Stomach smooth muscle (tissue), 2 donors: Measurements from ENCODE around the gene DMXL2.
"Not testable (repeated sequence)": the region's sequence is repeated elsewhere in the genome, so short reads cannot be mapped to it uniquely, and the experiment has no call there.

ENCODE experiments used
- H3K27ac ChIP-seq: one replicate; pipeline ENCODE4 v1.7.0; 2013; ENCODE audit warnings: mild to moderate bottlenecking, low read length, inconsistent platforms
- H3K27me3 ChIP-seq, 2 donors: one replicate each; pipeline ENCODE4 v1.7.0; 2013; ENCODE audit warnings: low read length in 2 of 2; ENCODE audit not compliant: insufficient read depth in 2 of 2, control insufficient read depth in 1 of 2
- H3K36me3 ChIP-seq, 2 donors: one replicate each; pipeline ENCODE4 v1.7.0; 2013; ENCODE audit warnings: low read length in 2 of 2; ENCODE audit not compliant: control insufficient read depth in 2 of 2, insufficient read depth in 2 of 2
- H3K4me1 ChIP-seq: one replicate; pipeline ENCODE4 v1.7.0; 2013; ENCODE audit warnings: low read length; ENCODE audit not compliant: control insufficient read depth, insufficient read depth
- H3K4me3 ChIP-seq, 2 donors: one replicate each; pipeline ENCODE4 v1.7.0; 2013; ENCODE audit warnings: low read length in 2 of 2
- H3K9ac ChIP-seq, 2 donors: one replicate each; pipeline ENCODE4 v1.7.0; 2013; ENCODE audit warnings: low read length in 2 of 2, mild to moderate bottlenecking in 1 of 2
- H3K9me3 ChIP-seq, 2 donors: one replicate each; pipeline ENCODE4 v1.7.0; 2013; ENCODE audit warnings: low read length in 2 of 2; ENCODE audit not compliant: control insufficient read depth in 2 of 2
- donor health status: healthy.
- donor health status: Pancreatic carcinoma.

Gene DMXL2

DNA sequence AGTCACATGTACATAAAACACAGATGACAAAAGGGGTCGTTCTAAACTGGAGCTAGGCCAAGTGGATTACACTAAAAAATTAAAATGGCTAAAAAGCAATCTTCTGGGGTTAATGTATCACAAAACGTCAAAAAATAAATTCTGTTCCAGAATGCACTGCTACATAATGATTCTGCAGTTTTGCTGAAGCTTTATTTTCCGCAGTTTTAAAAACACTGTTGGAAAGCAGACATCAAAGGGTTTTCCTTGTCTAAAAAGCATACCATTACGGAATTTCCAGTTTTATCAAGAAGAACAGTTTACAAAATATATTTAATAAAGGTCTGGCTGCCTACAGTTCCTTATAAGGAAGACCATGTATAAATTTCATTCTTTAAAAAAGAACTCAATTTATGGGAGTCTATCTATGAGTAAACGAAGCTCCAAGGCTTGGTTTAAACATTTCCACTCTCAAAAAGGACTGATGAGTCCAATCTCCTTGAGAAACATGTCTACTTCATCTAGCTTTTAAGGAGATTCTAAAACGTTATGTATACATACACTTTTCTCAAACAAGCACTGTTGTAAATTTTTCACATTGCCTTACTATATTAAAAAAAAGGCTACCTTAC lies 1.3 kb downstream of the DMXL2 start:
- H3K27ac ChIP-seq: no peak overlapping the region

DNA sequence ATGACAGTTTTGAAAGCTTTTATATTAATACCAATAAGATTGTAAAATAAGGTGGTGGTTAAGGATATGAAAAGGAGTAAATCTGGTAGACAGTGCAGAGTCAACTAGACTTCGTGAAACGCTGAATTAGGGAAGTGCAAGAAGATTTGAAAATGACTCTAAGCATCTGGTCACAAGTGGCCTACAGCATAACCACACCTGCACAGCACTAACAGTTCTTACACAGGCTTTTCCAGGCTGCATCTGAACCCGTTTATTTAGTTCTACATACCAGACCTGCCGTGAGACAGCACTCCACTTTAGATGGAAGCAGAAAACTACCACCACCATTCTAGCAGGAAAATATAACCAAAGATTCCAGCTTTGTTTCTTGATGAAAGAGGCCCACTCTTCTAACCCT lies 1.9 kb downstream of the DMXL2 start:
- no peaks in the 10 kb centered on the region for H3K27me3 ChIP-seq
- H3K4me1 ChIP-seq: no peaks in the 10 kb centered on the region
- peak overlapping the region; percentile 2 to 9 for H3K4me3 ChIP-seq
- no peak overlapping the region for H3K9ac ChIP-seq
- no peak overlapping the region for H3K27ac ChIP-seq
- no peaks in the 10 kb centered on the region for H3K9me3 ChIP-seq
- no peaks in the 10 kb centered on the region for H3K36me3 ChIP-seq

More for the DNA sequence above, 1.3 kb downstream of the DMXL2 start:
- H3K4me1 ChIP-seq: no peaks in the 10 kb centered on the region
- H3K36me3 ChIP-seq: no peaks in the 10 kb centered on the region
- no peaks in the 10 kb centered on the region for H3K27me3 ChIP-seq
- no peaks in the 10 kb centered on the region for H3K9me3 ChIP-seq
- peak overlapping the region; percentile 62 to 75 for H3K9ac ChIP-seq
- peak overlapping the region; percentile 81 to 90 for H3K4me3 ChIP-seq

DNA sequence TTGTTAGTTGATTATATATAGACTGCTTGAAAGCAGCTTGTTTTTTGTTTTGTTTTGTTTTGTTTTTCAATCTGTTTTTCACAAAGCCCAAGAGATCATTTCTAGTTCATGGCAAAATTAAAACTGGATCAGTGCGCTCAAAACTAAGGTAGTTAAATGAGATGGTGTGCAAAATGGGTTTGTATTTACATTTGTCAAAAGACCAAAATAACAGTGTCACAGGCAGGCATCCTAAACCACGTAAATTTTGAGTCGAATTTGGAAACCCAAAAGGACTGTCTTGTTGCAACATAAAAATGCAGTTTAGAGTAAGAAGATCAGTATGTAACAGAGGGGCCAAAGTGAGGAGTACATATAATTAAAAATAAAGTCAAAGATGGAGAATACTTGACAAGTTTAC lies 2.4 kb downstream of the DMXL2 start:
- Histone ChIP-seq H3K27ac (no peak overlapping the region), H3K27me3 (no peaks in the 10 kb centered on the region), H3K36me3 (no peaks in the 10 kb centered on the region), H3K9me3 (no peaks in the 10 kb centered on the region), H3K9ac (no peak overlapping the region), H3K4me3 (no peak overlapping the region), H3K4me1 (no peaks in the 10 kb centered on the region)

DNA sequence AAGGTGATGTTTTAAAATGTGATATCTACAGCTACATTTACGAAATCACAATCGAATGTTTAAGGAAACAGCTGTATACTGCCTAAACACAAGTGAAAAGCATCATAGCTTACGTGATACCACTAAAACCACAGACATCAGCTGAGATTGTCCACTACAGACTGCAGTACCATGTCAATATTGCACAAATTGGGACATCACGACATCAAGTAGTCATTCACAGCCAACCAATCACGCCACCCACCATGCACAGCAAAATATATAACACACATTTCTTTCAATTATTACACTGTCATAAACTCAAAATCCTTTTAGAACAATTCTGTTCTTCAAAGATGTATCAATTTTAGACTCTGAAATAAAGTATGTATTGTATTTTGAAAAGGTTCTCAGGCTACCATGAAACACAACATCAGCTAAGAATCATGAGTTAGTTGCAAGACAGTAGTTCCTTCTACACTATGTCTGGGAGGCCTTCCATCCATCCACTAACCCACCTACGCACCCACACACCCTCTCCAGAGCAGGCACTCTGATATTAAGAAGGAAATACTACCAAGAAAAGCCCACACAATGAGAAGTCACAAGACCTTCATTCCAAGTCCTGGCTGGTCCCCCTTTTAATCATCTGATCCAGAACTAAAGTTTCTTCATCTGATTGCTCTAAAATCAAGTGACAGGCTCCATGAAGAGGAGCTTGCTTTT lies 3.1 kb downstream of the DMXL2 start:
- Histone ChIP-seq H3K27ac (no peak overlapping the region), H3K4me3 (no peak overlapping the region), H3K27me3 (no peaks in the 10 kb centered on the region), H3K36me3 (no peaks in the 10 kb centered on the region), H3K9me3 (no peaks in the 10 kb centered on the region), H3K9ac (no peak overlapping the region), H3K4me1 (no peaks in the 10 kb centered on the region)

DNA sequence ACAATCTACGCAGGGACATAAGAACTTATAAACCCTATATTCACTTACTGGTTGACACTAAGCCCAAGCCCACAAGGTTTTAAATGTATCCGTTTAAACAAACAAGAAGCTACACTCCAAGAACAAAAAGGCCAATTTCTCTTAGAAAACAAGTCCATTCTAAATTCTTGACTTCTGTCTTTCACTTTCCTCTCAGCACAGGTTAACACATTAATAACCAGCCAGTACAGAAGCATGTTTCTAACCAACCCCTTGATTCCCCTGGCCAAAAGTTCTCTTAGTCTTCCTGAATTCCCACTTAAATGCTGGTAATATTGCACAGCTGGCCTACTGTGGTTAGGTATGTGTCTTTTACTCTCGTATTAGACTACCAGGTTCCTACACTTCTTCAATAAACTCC lies 4.7 kb downstream of the DMXL2 start:
- H3K9ac ChIP-seq: no peak overlapping the region
- H3K4me1 ChIP-seq: no peaks in the 10 kb centered on the region
- H3K27me3 ChIP-seq: no peaks in the 10 kb centered on the region
- H3K36me3 ChIP-seq: no peaks in the 10 kb centered on the region
- no peak overlapping the region for H3K4me3 ChIP-seq
- no peak overlapping the region for H3K27ac ChIP-seq
- H3K9me3 ChIP-seq: no peaks in the 10 kb centered on the region

DNA sequence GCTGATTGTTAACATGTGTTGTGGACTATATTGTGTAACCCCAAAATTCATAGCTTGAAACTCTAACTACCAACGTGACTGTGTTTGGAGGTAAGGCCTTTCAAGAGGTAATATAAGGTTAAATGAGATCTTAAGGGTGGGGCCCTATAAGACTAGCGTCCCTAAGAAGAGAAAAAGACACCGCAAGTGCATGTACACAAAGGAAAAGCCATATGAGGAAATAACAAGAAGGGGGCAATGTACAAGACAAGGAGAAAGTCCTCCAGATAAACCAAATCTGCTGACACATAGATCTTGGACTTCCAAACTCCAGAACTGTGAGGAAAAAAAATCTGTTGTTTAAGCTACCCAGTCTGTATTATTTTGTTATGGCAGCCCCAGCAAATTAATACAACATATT lies 8.6 kb downstream of the DMXL2 start:
- Histone ChIP-seq H3K36me3 (no peaks in the 10 kb centered on the region), H3K9me3 (no peaks in the 10 kb centered on the region), H3K27me3 (no peaks in the 10 kb centered on the region), H3K27ac (no peak overlapping the region), H3K4me1 (no peaks in the 10 kb centered on the region), H3K9ac (no peak overlapping the region), H3K4me3 (no peak overlapping the region)

DNA sequence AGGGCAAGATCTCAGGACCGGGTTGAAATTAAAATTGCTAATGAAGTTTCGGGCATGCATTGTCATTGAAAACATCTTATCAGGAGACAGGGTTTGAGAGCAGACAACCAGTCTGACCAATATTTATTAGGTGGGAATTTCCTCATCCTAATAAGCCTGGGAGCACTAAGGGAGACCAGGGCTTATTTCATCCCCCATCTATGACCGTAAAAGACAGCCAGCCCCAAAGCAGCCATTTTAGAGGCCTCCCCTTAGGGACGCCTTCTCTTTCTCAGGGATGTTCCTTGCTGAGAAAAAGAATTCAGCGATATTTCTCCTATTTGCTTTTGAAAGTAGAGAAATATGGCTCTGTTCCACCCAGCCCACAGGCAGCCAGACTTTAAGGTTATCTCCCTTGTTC lies 9.9 kb downstream of the DMXL2 start:
- not testable (repeated sequence) for H3K27ac ChIP-seq, H3K9me3 ChIP-seq, H3K9ac ChIP-seq, H3K4me1 ChIP-seq, H3K27me3 ChIP-seq, H3K36me3 ChIP-seq, H3K4me3 ChIP-seq

DNA sequence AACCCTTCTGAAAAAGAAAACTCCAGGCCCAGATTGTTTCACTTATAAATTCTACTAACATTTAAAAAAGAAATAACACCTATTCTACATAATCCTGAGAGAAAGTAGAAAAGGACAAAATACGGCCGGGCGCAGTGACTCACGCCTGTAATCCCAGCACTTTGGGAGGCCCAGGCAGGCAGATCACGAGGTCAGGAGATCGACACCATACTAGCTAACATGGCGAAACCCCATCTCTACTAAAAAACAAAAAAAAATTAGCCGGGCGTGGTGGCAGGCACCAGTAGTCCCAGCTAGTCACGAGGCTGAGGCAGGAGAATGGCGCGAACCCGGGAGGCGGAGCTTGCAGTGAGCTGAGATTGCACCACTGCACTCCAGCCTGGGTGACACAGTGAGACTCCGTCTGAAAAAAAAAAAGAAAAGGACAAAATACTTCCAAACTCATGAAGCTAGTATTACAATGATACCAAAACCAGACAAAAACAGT lies 19.1 kb downstream of the DMXL2 start:
- H3K27me3 ChIP-seq, H3K27ac ChIP-seq, H3K36me3 ChIP-seq, H3K4me1 ChIP-seq, H3K9me3 ChIP-seq, H3K4me3 ChIP-seq, H3K9ac ChIP-seq: not testable (repeated sequence)

DNA sequence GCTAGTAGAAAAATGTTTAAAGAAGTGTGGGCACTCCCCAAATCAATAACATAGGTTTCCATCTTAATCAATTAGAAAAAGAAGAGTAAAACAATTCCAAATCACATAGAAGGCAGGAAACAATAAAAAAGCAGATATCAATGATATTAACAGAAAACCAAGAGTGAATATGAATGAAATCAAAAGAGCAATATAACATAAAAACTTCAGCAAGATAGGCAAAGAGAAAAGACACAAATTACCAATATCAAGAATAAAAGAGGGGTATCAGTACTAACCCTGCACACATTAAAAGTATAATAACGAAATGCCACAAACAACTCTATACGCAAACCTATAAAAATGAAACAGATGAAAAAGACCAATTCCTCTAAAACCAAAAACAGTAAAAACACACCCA lies 19.6 kb downstream of the DMXL2 start:
- no peak overlapping the region for H3K4me3 ChIP-seq
- H3K36me3 ChIP-seq: no peaks in the 10 kb centered on the region
- no peaks in the 10 kb centered on the region for H3K4me1 ChIP-seq
- H3K27me3 ChIP-seq: no peaks in the 10 kb centered on the region
- no peak overlapping the region for H3K9ac ChIP-seq
- H3K27ac ChIP-seq: no peak overlapping the region
- H3K9me3 ChIP-seq: no peaks in the 10 kb centered on the region

DNA sequence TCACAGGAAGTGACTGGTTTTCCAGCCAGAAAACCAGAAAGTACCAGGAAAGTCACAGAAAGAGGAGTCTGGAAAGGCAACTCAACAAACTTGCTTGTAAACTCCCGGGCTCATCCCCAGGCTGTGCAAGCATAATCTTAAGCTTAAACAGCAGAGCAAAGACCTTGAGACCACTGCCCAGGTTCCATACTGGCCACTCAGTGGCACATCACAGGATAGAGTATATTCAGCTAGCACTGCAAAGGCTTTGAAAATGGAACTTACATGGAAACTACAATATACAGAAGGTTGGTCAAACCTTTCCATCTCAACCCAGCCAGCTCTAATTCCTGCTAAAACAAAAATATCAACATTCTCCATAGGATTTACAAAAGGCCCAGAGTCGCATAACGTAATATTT lies 20.1 kb downstream of the DMXL2 start:
- Histone ChIP-seq H3K36me3 (no peaks in the 10 kb centered on the region), H3K9me3 (no peaks in the 10 kb centered on the region), H3K9ac (no peak overlapping the region), H3K4me3 (no peak overlapping the region), H3K27me3 (no peaks in the 10 kb centered on the region), H3K27ac (no peak overlapping the region), H3K4me1 (no peaks in the 10 kb centered on the region)

DNA sequence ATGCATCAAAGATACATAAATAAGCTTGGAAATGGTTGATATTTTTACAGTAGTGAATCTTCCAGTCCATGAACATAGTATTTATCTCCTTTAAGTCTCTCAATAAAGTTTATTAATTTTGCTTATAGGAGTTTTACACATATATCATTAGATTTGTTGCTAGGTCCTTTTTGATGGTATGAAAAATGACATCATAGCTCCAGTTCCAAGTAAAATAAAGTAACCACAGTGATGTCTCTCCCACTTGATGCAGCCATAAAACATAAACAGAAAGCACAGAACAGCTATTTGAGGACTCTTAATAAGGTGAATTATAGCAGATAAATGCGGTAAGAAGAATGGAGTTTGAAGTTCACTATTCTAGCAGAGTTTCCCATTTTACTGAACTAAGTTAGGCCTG lies 20.8 kb downstream of the DMXL2 start:
- no peak overlapping the region for H3K9ac ChIP-seq
- no peaks in the 10 kb centered on the region for H3K27me3 ChIP-seq
- H3K4me1 ChIP-seq: no peaks in the 10 kb centered on the region
- no peak overlapping the region for H3K27ac ChIP-seq
- no peak overlapping the region for H3K4me3 ChIP-seq
- H3K36me3 ChIP-seq: no peaks in the 10 kb centered on the region
- H3K9me3 ChIP-seq: no peaks in the 10 kb centered on the region
